WTC11 (cell line): Measurements from ENCODE around the gene ORM2. TPM values are rescaled to one million over a fixed set of nuclear protein-coding genes. Genes with fewer than 3 reads are reported as not detected.

ENCODE experiments used
- ATAC-seq: fragments of 200-7000 bp; cut with Tn5 transposase; 2 replicates; pipeline ENCODE4 v1.10.0; 2021; ENCODE audit warnings: mild to moderate bottlenecking, moderate library complexity
- CTCF ChIA-PET: fragments of 300-600 bp; sonication (Branson Sonifier 250); formaldehyde crosslinking; loops from one replicate; lab custom pipeline; 2021; ENCODE audit warnings: antibody characterized with exemption; lab: Charles Lee
- POLR2A ChIA-PET: fragments of 350-600 bp; sonication (Branson Sonifier 250); formaldehyde crosslinking; loops from one replicate; lab custom pipeline; 2021; ENCODE audit warnings: antibody characterized with exemption; lab: Charles Lee
- DNase-seq: peaks from one replicate; pipeline ENCODE4 v3.0.0; 2021; ENCODE audit warnings: low spot score
- H3K27ac Mint-ChIP-seq: 2 replicates; pipeline ENCODE4 v1.8.0; 2021; ENCODE audit warnings: mixed read lengths
- H3K27me3 Mint-ChIP-seq: 2 replicates; pipeline ENCODE4 v1.8.0; 2021; ENCODE audit warnings: low read depth, mild to moderate bottlenecking, moderate library complexity, mixed read lengths
- H3K36me3 Mint-ChIP-seq: 2 replicates; pipeline ENCODE4 v1.8.0; 2021; ENCODE audit warnings: mixed read lengths
- H3K4me1 Mint-ChIP-seq: 2 replicates; pipeline ENCODE4 v1.8.0; 2022; ENCODE audit warnings: mixed read lengths
- H3K4me3 Mint-ChIP-seq: 2 replicates; pipeline ENCODE4 v1.8.0; 2021; ENCODE audit warnings: mild to moderate bottlenecking, moderate library complexity, mixed read lengths
- H3K9me3 Mint-ChIP-seq: 2 replicates; pipeline ENCODE4 v1.8.0; 2021; ENCODE audit warnings: mixed read lengths
- AR ChIP-seq: fragments of 250-450 bp; sonication (Bioruptor Pico); IDR thresholded peaks from 2 replicates; pipeline ENCODE4 v1.9.0; 2021; ENCODE audit warnings: mild to moderate bottlenecking
- ATF6 ChIP-seq: sonication (generic); formaldehyde crosslinking; IDR thresholded peaks from 2 replicates; pipeline ENCODE4 v1.8.1; 2023; ENCODE audit warnings: mild to moderate bottlenecking, missing genetic modification reagents
- ELF4 ChIP-seq: sonication (generic); formaldehyde crosslinking; IDR thresholded peaks from 2 replicates; pipeline ENCODE4 v1.8.1; 2022; ENCODE audit warnings: low read depth, mild to moderate bottlenecking, moderate library complexity, missing genetic modification reagents
- ESRRA ChIP-seq: sonication (generic); formaldehyde crosslinking; IDR thresholded peaks from 2 replicates; pipeline ENCODE4 v1.8.1; 2022; ENCODE audit warnings: mild to moderate bottlenecking, missing genetic modification reagents, borderline replicate concordance
- FOXP1 ChIP-seq: sonication (generic); formaldehyde crosslinking; IDR thresholded peaks from 2 replicates; pipeline ENCODE4 v1.8.0; 2022; ENCODE audit warnings: missing genetic modification reagents, mild to moderate bottlenecking, moderate library complexity, borderline replicate concordance
- IRF1 ChIP-seq: sonication (generic); formaldehyde crosslinking; IDR thresholded peaks from 2 replicates; pipeline ENCODE4 v1.8.0; 2023; ENCODE audit warnings: missing genetic modification reagents
- IRF2 ChIP-seq: sonication (generic); formaldehyde crosslinking; IDR thresholded peaks from 2 replicates; pipeline ENCODE4 v1.8.0; 2022; ENCODE audit warnings: low read depth, missing genetic modification reagents, borderline replicate concordance
- MLX ChIP-seq: sonication (generic); formaldehyde crosslinking; IDR thresholded peaks from 2 replicates; pipeline ENCODE4 v1.8.1; 2023; ENCODE audit warnings: mild to moderate bottlenecking, missing genetic modification reagents, moderate library complexity
- MYBL2 ChIP-seq: sonication (generic); formaldehyde crosslinking; IDR thresholded peaks from 2 replicates; pipeline ENCODE4 v1.8.1; 2023; ENCODE audit warnings: mild to moderate bottlenecking, moderate library complexity, missing genetic modification reagents
- OVOL2 ChIP-seq: fragments of 250-450 bp; sonication (Bioruptor Pico); IDR thresholded peaks from 2 replicates; pipeline ENCODE4 v1.9.0; 2021; ENCODE audit warnings: mild to moderate bottlenecking, borderline replicate concordance
- USF1 ChIP-seq: sonication (generic); formaldehyde crosslinking; IDR thresholded peaks from 2 replicates; pipeline ENCODE4 v1.8.0; 2022; ENCODE audit warnings: mild to moderate bottlenecking, missing genetic modification reagents
- ZNF281 ChIP-seq: sonication (generic); formaldehyde crosslinking; IDR thresholded peaks from 2 replicates; pipeline ENCODE4 v1.8.0; 2023; ENCODE audit warnings: mild to moderate bottlenecking, missing genetic modification reagents
- ZNF416 ChIP-seq: fragments of 250-450 bp; sonication (Bioruptor Pico); IDR thresholded peaks from 2 replicates; pipeline ENCODE4 v1.9.0; 2021; ENCODE audit warnings: mild to moderate bottlenecking, inconsistent platforms
- total RNA-seq: library from RNA; stranded (reverse); gene quantifications from 3 replicates; pipeline ENCODE4 v1.2.3, GENCODE V29; 2021

The ORM2 gene
- total RNA-seq, 1 experiment from 2014 or later: 1.6 TPM

GRCh38 chr9:114341152-114341830, 11.6 kb downstream of the ORM2 start (continued):
- TF ChIP-seq ZNF281 (CRISPR knock-in tag): no peak
- TF ChIP-seq FOXP1 (CRISPR knock-in tag): no peak
- TF ChIP-seq MLX: no peak
- TF ChIP-seq MYBL2: no peak
- no peak for TF ChIP-seq ESRRA (CRISPR knock-in tag)
- TF ChIP-seq IRF1 (CRISPR knock-in tag): no peak
- no peak for TF ChIP-seq ATF6
- no peak for TF ChIP-seq AR (CRISPR knock-in tag)
- no peak for TF ChIP-seq OVOL2 (CRISPR knock-in tag)
- no peak for TF ChIP-seq ZNF416 (CRISPR knock-in tag)

GRCh38 chr9:114341991-114342390, 12.3 kb downstream of the ORM2 start:
- Mint-ChIP-seq H3K9me3 (no peaks in the 10 kb centered on the region), H3K4me3 (no peak overlapping the region), H3K27me3 (no peaks in the 10 kb centered on the region), H3K4me1 (no peaks in the 10 kb centered on the region), H3K27ac (no peak overlapping the region; the same call in 1 of the 2 replicates), H3K36me3 (peaks cover 47% of the 10 kb centered on the region)
- CTCF ChIA-PET: no interaction called here
- no peak for TF ChIP-seq IRF2 (CRISPR knock-in tag)
- TF ChIP-seq ELF4 (CRISPR knock-in tag): no peak
- no peak for TF ChIP-seq USF1
- TF ChIP-seq ZNF416 (CRISPR knock-in tag): no peak
- POLR2A ChIA-PET: no interaction called here
- DNase-seq (no peak), ATAC-seq (no peak)
